GM04504 (cell line): ENCODE results near the gene TMOD2.

Experiments used
- DNase-seq: peaks from one replicate; pipeline ENCODE4 v3.0.0-alpha.2; 2012; ENCODE audit warnings: low read depth

TMOD2 gene

GRCh38 chr15:51750792-51751696, at the start of gene TMOD2:
Gene TMOD2 (plus strand): TSS chr15:51751597. CDS start chr15:51766442, 14,845 bp downstream.
- DNase-seq, result no peak

GRCh38 chr15:51702710-51703109, 48.7 kb upstream of the TMOD2 start:
- DNase-seq, result no peak

- peak; percentile 28 for DNase-seq
Observed at GRCh38 chr15:51706291-51706690, 45.1 kb upstream of the TMOD2 start.

- no peak for DNase-seq
Observed at GRCh38 chr15:51706926-51707608, 44.3 kb upstream of the TMOD2 start.

GRCh38 chr15:51708013-51708412, 43.4 kb upstream of the TMOD2 start:
- DNase-seq, result no peak

- DNase-seq, result no peak
Observed at GRCh38 chr15:51709031-51709430, 42.4 kb upstream of the TMOD2 start.

GRCh38 chr15:51714162-51714561, 37.2 kb upstream of the TMOD2 start:
- no peak for DNase-seq

GRCh38 chr15:51714911-51715310, 36.5 kb upstream of the TMOD2 start:
- DNase-seq, result no peak

GRCh38 chr15:51718219-51718618, 33.2 kb upstream of the TMOD2 start:
- no peak for DNase-seq

- no peak for DNase-seq
Observed at GRCh38 chr15:51718746-51719145, 32.7 kb upstream of the TMOD2 start.

GRCh38 chr15:51720201-51720995, 31.0 kb upstream of the TMOD2 start:
- no peak for DNase-seq

- DNase-seq, result no peak
Observed at GRCh38 chr15:51721199-51721960, 30.0 kb upstream of the TMOD2 start.

GRCh38 chr15:51724199-51724598, 27.2 kb upstream of the TMOD2 start:
- no peak for DNase-seq

GRCh38 chr15:51724673-51725072, 26.7 kb upstream of the TMOD2 start:
- DNase-seq, result no peak

GRCh38 chr15:51726302-51727073, 24.9 kb upstream of the TMOD2 start:
- peak; percentile 76 for DNase-seq

GRCh38 chr15:51727141-51727897, 24.1 kb upstream of the TMOD2 start:
- no peak for DNase-seq

- no peak for DNase-seq
Observed at GRCh38 chr15:51731549-51732267, 19.7 kb upstream of the TMOD2 start.

GRCh38 chr15:51732646-51733045, 18.8 kb upstream of the TMOD2 start:
- DNase-seq, result no peak

- no peak for DNase-seq
Observed at GRCh38 chr15:51735228-51736010, 16.0 kb upstream of the TMOD2 start.
